Measurements from ENCODE around the gene LDLRAD4.

DNA sequence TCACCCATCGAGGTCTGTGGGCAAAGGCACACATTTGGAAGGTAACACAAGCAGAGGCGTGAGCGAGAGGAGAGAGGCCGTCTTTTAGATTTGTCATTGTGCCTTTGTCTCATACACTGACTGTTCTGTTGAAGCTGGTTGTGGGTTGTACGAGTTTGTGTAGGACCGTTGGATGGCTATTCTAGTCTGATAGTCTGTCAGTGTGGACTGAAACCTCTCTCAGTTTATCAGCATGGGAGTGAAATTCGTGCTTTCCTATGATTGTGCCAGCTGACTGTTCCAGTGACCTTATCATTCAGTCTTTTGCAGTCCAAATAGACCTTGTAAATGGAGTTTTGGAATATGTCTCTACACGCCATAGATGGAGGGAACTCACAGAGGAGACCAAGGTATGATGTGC lies 143.5 kb downstream of the LDLRAD4 start:
- TF ChIP-seq TAF1 (IDR thresholded peaks at IDR 0.05; ENCODE audit: borderline replicate concordance, low read depth, low read length) (no peak), REST (IDR thresholded peaks at IDR 0.05; ENCODE audit: low read depth, low read length) (no peak), GABPA (IDR thresholded peaks at IDR 0.05; ENCODE audit: low read depth) (no peak), RAD21 (IDR thresholded peaks at IDR 0.05; ENCODE audit: low read length) (no peak), CHD2 (IDR thresholded peaks at IDR 0.05; ENCODE audit: low read length, partially characterized antibody) (no peak), USF1 (IDR thresholded peaks at IDR 0.05; ENCODE audit: borderline replicate concordance, low read depth) (no peak), EP300 (IDR thresholded peaks at IDR 0.05; ENCODE audit: borderline replicate concordance in 1 of 2, low read depth in 1 of 2, low read length in 1 of 2) (no peak), MXI1 (IDR thresholded peaks at IDR 0.05; ENCODE audit: low read depth, low read length) (no peak), YY1 (IDR thresholded peaks at IDR 0.05; ENCODE audit: low read depth) (no peak), TCF12 (IDR thresholded peaks at IDR 0.05) (no peak)
- TF ChIP-seq, protein P1, sequence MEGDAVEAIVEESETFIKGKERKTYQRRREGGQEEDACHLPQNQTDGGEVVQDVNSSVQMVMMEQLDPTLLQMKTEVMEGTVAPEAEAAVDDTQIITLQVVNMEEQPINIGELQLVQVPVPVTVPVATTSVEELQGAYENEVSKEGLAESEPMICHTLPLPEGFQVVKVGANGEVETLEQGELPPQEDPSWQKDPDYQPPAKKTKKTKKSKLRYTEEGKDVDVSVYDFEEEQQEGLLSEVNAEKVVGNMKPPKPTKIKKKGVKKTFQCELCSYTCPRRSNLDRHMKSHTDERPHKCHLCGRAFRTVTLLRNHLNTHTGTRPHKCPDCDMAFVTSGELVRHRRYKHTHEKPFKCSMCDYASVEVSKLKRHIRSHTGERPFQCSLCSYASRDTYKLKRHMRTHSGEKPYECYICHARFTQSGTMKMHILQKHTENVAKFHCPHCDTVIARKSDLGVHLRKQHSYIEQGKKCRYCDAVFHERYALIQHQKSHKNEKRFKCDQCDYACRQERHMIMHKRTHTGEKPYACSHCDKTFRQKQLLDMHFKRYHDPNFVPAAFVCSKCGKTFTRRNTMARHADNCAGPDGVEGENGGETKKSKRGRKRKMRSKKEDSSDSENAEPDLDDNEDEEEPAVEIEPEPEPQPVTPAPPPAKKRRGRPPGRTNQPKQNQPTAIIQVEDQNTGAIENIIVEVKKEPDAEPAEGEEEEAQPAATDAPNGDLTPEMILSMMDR (IDR thresholded peaks at IDR 0.05): no peak

Data from SK-N-SH (cell line).